ENCODE results near the gene HRH1.

DNA sequence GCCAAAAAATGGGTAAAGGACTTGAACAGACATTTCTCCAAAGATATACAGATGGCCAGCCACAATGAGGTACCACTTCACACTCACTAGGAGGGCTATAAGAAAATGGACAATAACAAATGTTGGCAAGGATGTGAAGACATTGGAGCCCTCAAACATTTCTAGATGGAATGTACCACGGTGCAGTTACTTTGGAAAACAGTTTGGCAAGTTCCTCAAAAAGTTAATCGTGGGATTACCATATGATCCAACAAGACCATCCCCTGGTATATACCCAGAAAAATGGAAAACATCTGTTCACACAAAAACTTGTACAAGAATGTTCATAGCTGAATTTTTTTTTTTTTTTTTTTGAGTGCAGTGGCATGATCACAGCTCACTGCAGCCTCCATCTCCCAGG, 15.9 kb upstream of the HRH1 start:
- TF ChIP-seq, protein P1, sequence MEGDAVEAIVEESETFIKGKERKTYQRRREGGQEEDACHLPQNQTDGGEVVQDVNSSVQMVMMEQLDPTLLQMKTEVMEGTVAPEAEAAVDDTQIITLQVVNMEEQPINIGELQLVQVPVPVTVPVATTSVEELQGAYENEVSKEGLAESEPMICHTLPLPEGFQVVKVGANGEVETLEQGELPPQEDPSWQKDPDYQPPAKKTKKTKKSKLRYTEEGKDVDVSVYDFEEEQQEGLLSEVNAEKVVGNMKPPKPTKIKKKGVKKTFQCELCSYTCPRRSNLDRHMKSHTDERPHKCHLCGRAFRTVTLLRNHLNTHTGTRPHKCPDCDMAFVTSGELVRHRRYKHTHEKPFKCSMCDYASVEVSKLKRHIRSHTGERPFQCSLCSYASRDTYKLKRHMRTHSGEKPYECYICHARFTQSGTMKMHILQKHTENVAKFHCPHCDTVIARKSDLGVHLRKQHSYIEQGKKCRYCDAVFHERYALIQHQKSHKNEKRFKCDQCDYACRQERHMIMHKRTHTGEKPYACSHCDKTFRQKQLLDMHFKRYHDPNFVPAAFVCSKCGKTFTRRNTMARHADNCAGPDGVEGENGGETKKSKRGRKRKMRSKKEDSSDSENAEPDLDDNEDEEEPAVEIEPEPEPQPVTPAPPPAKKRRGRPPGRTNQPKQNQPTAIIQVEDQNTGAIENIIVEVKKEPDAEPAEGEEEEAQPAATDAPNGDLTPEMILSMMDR (IDR thresholded peaks at IDR 0.05): no peak
- TF ChIP-seq EZH2 (IDR thresholded peaks at IDR 0.05; ENCODE audit: borderline replicate concordance, insufficient read depth, low read depth, low read length, poor library complexity, severe bottlenecking): no peak
